GM12891 (cell line): Measurements from ENCODE around the gene SLC7A14.

Experiments used
- PAX5 ChIP-seq: IDR thresholded peaks from 2 replicates; pipeline ENCODE4 v1.6.1; 2011; ENCODE audit warnings: low read length, moderate library complexity, mild to moderate bottlenecking; ENCODE audit not compliant: insufficient read depth, severe bottlenecking
- POLR2A ChIP-seq: IDR thresholded peaks from 2 replicates; pipeline ENCODE4 v1.6.1; 2011; ENCODE audit warnings: low read depth, low read length, control low read depth
- POLR2AphosphoS5 ChIP-seq: IDR thresholded peaks from 2 replicates; pipeline ENCODE4 v1.6.1; 2011; ENCODE audit warnings: low read depth, low read length, control low read depth
- SPI1 ChIP-seq: IDR thresholded peaks from 2 replicates; pipeline ENCODE4 v1.6.1; 2011; ENCODE audit warnings: low read depth, low read length, control low read depth
- TAF1 ChIP-seq: IDR thresholded peaks from 2 replicates; pipeline ENCODE4 v1.6.1; 2011; ENCODE audit warnings: low read depth, low read length, control low read depth

DNA sequence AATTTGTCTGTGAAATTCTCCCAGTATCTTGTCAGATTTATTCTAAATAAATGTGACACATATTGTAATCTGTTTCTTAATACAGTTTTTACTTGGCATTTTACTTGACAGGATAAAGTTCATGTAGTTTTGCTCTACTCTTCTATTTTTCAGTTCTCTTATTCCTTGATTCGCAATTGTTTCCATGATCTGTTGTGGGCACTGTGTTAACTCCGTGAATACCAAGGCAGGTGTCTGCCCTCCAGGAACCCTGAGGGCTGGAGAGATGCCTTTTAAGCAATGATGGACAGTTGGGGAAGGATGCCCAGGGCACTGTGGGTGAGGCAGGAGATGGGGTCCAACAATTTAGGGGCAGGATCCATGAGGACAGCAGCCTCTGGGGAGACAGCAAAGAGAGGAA lies 164.1 kb downstream of the SLC7A14 start:
- TF ChIP-seq POLR2AphosphoS5, result no peak
- TF ChIP-seq POLR2A, result no peak
- no peak for TF ChIP-seq TAF1
- no peak for TF ChIP-seq SPI1
- no peak for TF ChIP-seq PAX5
